Pancreas (tissue), 10 donors: ENCODE data around the gene GRK4. TPM values are rescaled to one million over a fixed set of nuclear protein-coding genes. Genes with fewer than 3 reads are reported as not detected.

Experiments used
- ATAC-seq, 4 donors: fragments of 200-7000 bp; cut with Tn5 transposase; one replicate each; pipeline versions ENCODE4 v1.8.0 to v1.9.1; 2020; ENCODE audit warnings: mild to moderate bottlenecking in 4 of 4, moderate library complexity in 4 of 4
- DNase-seq, 6 donors: peaks; one replicate each; pipeline ENCODE4 v3.0.0-alpha.2; 2020
- FAIRE-seq: peaks from 2 replicates; lab custom pipeline; 2012; peaks lifted over from hg19 to GRCh38; lab: Jason Lieb, UNC
- H3K27ac ChIP-seq, 4 donors: fragments of 200-600 bp; sonication (generic); 1 replicate in 3 of 4; 2 replicates in 1 of 4; pipeline versions ENCODE4 v1.5.0 to v1.8.0; 2020
- H3K27me3 ChIP-seq, 4 donors: fragments of 200-600 bp; one replicate each; pipeline ENCODE4 v1.8.0; 2021
- H3K36me3 ChIP-seq, 3 donors: fragments of 200-600 bp; sonication (generic) in 1 of 3; one replicate each; pipeline versions ENCODE4 v1.5.0 to v1.8.0; 2020 to 2021
- H3K4me1 ChIP-seq, 3 donors: fragments of 200-600 bp; one replicate each; pipeline ENCODE4 v1.8.0; 2021
- H3K4me3 ChIP-seq, 4 donors: fragments of 200-600 bp; sonication (generic) in 2 of 4; one replicate each; pipeline versions ENCODE4 v1.5.0 to v1.8.0; 2020 to 2021
- H3K9me3 ChIP-seq, 4 donors: fragments of 200-600 bp; one replicate each; pipeline ENCODE4 v1.8.0; 2021
- CTCF ChIP-seq, 4 donors: fragments of 200-600 bp; sonication (generic) in 3 of 4; IDR thresholded peaks; one replicate each; pipeline versions ENCODE4 v1.5.0 to v1.8.0; 2021; ENCODE audit warnings: antibody characterized with exemption in 4 of 4
- WGBS, 2 donors: extraction: QIAGEN DNeasy Blood & Tissue Kit; methylation state at CpG; one replicate each; pipeline ENCODE4 v1.1.7; 2013; 5-methylcytosine and 5-hydroxymethylcytosine counted together
- intact Hi-C, 3 donors: fragments of 100-400 bp; cut with DNase I; formaldehyde crosslinking; loops; one replicate each; pipeline versions ENCODE4 v1.11.1 to v1.14.2; 2022
- polyA plus RNA-seq, 2 donors: library from polyadenylated mRNA; stranded (reverse); fragments of 200-250 nt; gene quantifications; one replicate each; pipeline ENCODE4 v1.2.3, GENCODE V29; 2013
- total RNA-seq, 6 donors: library from RNA; stranded (reverse); fragmentation: NEBNext Ultra II Directional in 4 of 6; extraction: Animal tissue kit (Norgen Biotek cat#: 25700) in 4 of 6; gene quantifications; one replicate each; pipeline versions ENCODE4 v1.2.1 to v1.2.4, GENCODE V29; 2021 to 2023
- donor health status: healthy with polysubstance abuse.
- donor health status: DM: no; HTN: no; CAD: no; lungs with moderate emphysema.
- donor health status: DM: no; HTN: no; CAD: no.
- donor health status: control.
- donor health status: control.
- donor health status: Bipolar disorder and iron deficiency.
- donor health status: DM: yes; HTN: yes; CAD: no.
- donor health status: DM: no; HTN: no; CAD: no.
- donor health status: DM: no; HTN: no; CAD: no.
- donor health status: DM: yes; HTN: yes; CAD: no.

Gene GRK4
- total and polyA plus RNA-seq, 8 donors: 4.6 to 9.7 (median 5.7) TPM

GRCh38 chr4:3066836-3067400, 103.5 kb downstream of the GRK4 start:
- Histone ChIP-seq H3K4me3 (no peak overlapping the region), H3K36me3 (no peaks in the 10 kb centered on the region), H3K27ac (no peak overlapping the region), H3K9me3 (no peaks in the 10 kb centered on the region), H3K4me1 (no peaks in the 10 kb centered on the region), H3K27me3 (no peaks in the 10 kb centered on the region)
- intact Hi-C loops: no loop called here
- WGBS, 2 donors: 87 to 94% methylated on average over 6 of the region's 6 CpGs
- no peak for FAIRE-seq
- TF ChIP-seq CTCF (IDR thresholded peaks at IDR 0.05): no peak
- no peak for ATAC-seq
- DNase-seq: no peak

GRCh38 chr4:3067473-3068001, 104.2 kb downstream of the GRK4 start:
- TF ChIP-seq CTCF (IDR thresholded peaks at IDR 0.05): no peak
- intact Hi-C loops: no loop called here
- H3K4me1 ChIP-seq: no peaks in the 10 kb centered on the region
- no peak overlapping the region for H3K27ac ChIP-seq
- no peak for FAIRE-seq
- no peak for ATAC-seq
- H3K27me3 ChIP-seq: no peaks in the 10 kb centered on the region
- H3K9me3 ChIP-seq: no peaks in the 10 kb centered on the region
- DNase-seq: no peak
- 78 to 82% methylated on average over 6 of the region's 6 CpGs for WGBS, 2 donors
- H3K36me3 ChIP-seq: no peaks in the 10 kb centered on the region
- no peak overlapping the region for H3K4me3 ChIP-seq

GRCh38 chr4:3069661-3070199, 106.4 kb downstream of the GRK4 start:
- H3K9me3 ChIP-seq: no peaks in the 10 kb centered on the region

GRCh38 chr4:3070709-3071500, 107.5 kb downstream of the GRK4 start:
- FAIRE-seq (no peak), DNase-seq (no peak), ATAC-seq (no peak)
- WGBS, 2 donors: 63 to 65% methylated on average over 3 of the region's 3 CpGs
- Histone ChIP-seq H3K27me3 (no peaks in the 10 kb centered on the region), H3K4me1 (peaks cover 3 to 4% (median 3%) of the 10 kb centered on the region in 3 donors), H3K36me3 (no peaks in the 10 kb centered on the region), H3K27ac (no peak overlapping the region), H3K9me3 (no peaks in the 10 kb centered on the region), H3K4me3 (no peak overlapping the region)
- TF ChIP-seq CTCF (IDR thresholded peaks at IDR 0.05): no peak
- intact Hi-C loops: no loop called here

More at GRCh38 chr4:3069661-3070199, 106.4 kb downstream of the GRK4 start:
- Histone ChIP-seq H3K4me1 (no peaks in the 10 kb centered on the region), H3K4me3 (no peak overlapping the region), H3K27me3 (no peaks in the 10 kb centered on the region), H3K36me3 (no peaks in the 10 kb centered on the region), H3K27ac (no peak overlapping the region)
- no peak for ATAC-seq
- WGBS, 2 donors: 69 to 72% methylated on average over 14 to 16 of the region's 16 CpGs
- no peak for DNase-seq
- TF ChIP-seq CTCF (IDR thresholded peaks at IDR 0.05): no peak
- no peak for FAIRE-seq
- intact Hi-C loops: no loop called here
